Femur (tissue), 1 donor: Measurements from ENCODE around the gene ZNF628.

Source experiments
- DNase-seq: peaks from one replicate; pipeline ENCODE4 v3.0.0-alpha.2; 2017

Gene ZNF628

GRCh38 chr19:55530996-55531395 lies 54.6 kb downstream of the ZNF628 start:
- DNase-seq, result peak; percentile 14
